Peyer's patch (tissue), 4 donors: Measurements from ENCODE around the gene KIAA1614. TPM values are rescaled to one million over a fixed set of nuclear protein-coding genes. Genes with fewer than 3 reads are reported as not detected.

Experiments
- DNase-seq, 3 donors: peaks; one replicate each; pipeline ENCODE4 v3.0.0-alpha.2; 2017 to 2019
- H3K27ac ChIP-seq, 4 donors: fragments of 200-600 bp; sonication (generic); one replicate each; pipeline ENCODE4 v1.5.1; 2016 to 2019
- H3K27me3 ChIP-seq, 2 donors: fragments of 200-600 bp; sonication (generic); one replicate each; pipeline ENCODE4 v1.5.1; 2019
- H3K36me3 ChIP-seq, 3 donors: fragments of 200-600 bp; sonication (generic); one replicate each; pipeline ENCODE4 v1.5.1; 2016 to 2019
- H3K4me1 ChIP-seq, 4 donors: fragments of 200-600 bp; sonication (generic); one replicate each; pipeline ENCODE4 v1.5.1; 2016 to 2019
- H3K4me3 ChIP-seq, 4 donors: fragments of 200-600 bp; sonication (generic); 1 replicate in 3 of 4; 2 replicates in 1 of 4; pipeline ENCODE4 v1.5.1; 2016 to 2019; ENCODE audit warnings: mild to moderate bottlenecking in 1 of 4
- H3K9me3 ChIP-seq, 4 donors: fragments of 200-600 bp; sonication (generic); one replicate each; pipeline ENCODE4 v1.5.1; 2016 to 2019; ENCODE audit warnings: mild to moderate bottlenecking in 1 of 4
- CTCF ChIP-seq, 6 experiments: fragments of 450-650 bp in 4 of 6; fragments of 200-600 bp in 2 of 6; sonication (generic) in 1 of 6; IDR thresholded peaks; one replicate each; pipeline ENCODE4 v1.5.1; 2017 to 2019; ENCODE audit warnings: antibody characterized with exemption in 6 of 6, mild to moderate bottlenecking in 3 of 6, moderate library complexity in 1 of 6
- POLR2A ChIP-seq, 2 donors: fragments of 450-650 bp; IDR thresholded peaks; one replicate each; pipeline ENCODE4 v1.5.1; 2017; ENCODE audit warnings: antibody characterized with exemption in 2 of 2, mild to moderate bottlenecking in 2 of 2, moderate library complexity in 2 of 2
- total RNA-seq, 4 donors: library from RNA; depleted of rRNA; stranded (reverse); fragments of >200 nt; gene quantifications; one replicate each; pipeline ENCODE4 v1.1.0, GENCODE V29; 2016

The KIAA1614 gene
- total RNA-seq, 4 donors from 2014 or later: 0.35 to 2.5 (median 1.7) TPM

GRCh38 chr1:180916771-180917170, 4.1 kb downstream of the KIAA1614 start:
- peaks cover 0 to 13% (median 5%) of the 10 kb centered on the region in 4 donors for H3K4me1 ChIP-seq
- H3K27me3 ChIP-seq: no peaks in the 10 kb centered on the region
- H3K36me3 ChIP-seq: no peaks in the 10 kb centered on the region
- peak in 1 of 3 donors; percentile 34 for DNase-seq
- no peak overlapping the region for H3K27ac ChIP-seq
- TF ChIP-seq CTCF (IDR thresholded peaks at IDR 0.05): no peak
- no peak for TF ChIP-seq POLR2A (IDR thresholded peaks at IDR 0.05)
- H3K4me3 ChIP-seq: no peak overlapping the region
- no peaks in the 10 kb centered on the region for H3K9me3 ChIP-seq

- TF ChIP-seq POLR2A (IDR thresholded peaks at IDR 0.05) (no peak), CTCF (IDR thresholded peaks at IDR 0.05) (no peak)
- Histone ChIP-seq H3K27ac (no peak overlapping the region), H3K36me3 (no peaks in the 10 kb centered on the region), H3K4me3 (no peak overlapping the region), H3K4me1 (peaks cover 0 to 6% (median 2%) of the 10 kb centered on the region in 4 donors), H3K9me3 (no peaks in the 10 kb centered on the region), H3K27me3 (no peaks in the 10 kb centered on the region)
- peak in 1 of 3 donors; percentile 25 for DNase-seq
These were observed 4.8 kb downstream of the KIAA1614 start for GRCh38 chr1:180917306-180918065.

GRCh38 chr1:180918519-180918918, 5.8 kb downstream of the KIAA1614 start:
- no peaks in the 10 kb centered on the region for H3K9me3 ChIP-seq
- H3K4me3 ChIP-seq: no peak overlapping the region
- H3K36me3 ChIP-seq: no peaks in the 10 kb centered on the region
- H3K27ac ChIP-seq: no peak overlapping the region
- no peaks in the 10 kb centered on the region for H3K27me3 ChIP-seq
- H3K4me1 ChIP-seq: no peaks in the 10 kb centered on the region
- DNase-seq: peak in 1 of 3 donors; percentile 22
- no peak for TF ChIP-seq POLR2A (IDR thresholded peaks at IDR 0.05)
- no peak for TF ChIP-seq CTCF (IDR thresholded peaks at IDR 0.05)

GRCh38 chr1:180919183-180919700, 6.5 kb downstream of the KIAA1614 start:
- no peak overlapping the region for H3K27ac ChIP-seq
- no peaks in the 10 kb centered on the region for H3K4me1 ChIP-seq
- H3K36me3 ChIP-seq: no peaks in the 10 kb centered on the region
- H3K27me3 ChIP-seq: no peaks in the 10 kb centered on the region
- TF ChIP-seq CTCF (IDR thresholded peaks at IDR 0.05) (no peak), POLR2A (IDR thresholded peaks at IDR 0.05) (no peak)
- no peaks in the 10 kb centered on the region for H3K9me3 ChIP-seq
- peak in 1 of 3 donors; percentile 31 for DNase-seq
- H3K4me3 ChIP-seq: no peak overlapping the region

- TF ChIP-seq POLR2A (IDR thresholded peaks at IDR 0.05) (no peak), CTCF (IDR thresholded peaks at IDR 0.05) (no peak)
- peaks cover 0 to 2% (median 0%) of the 10 kb centered on the region in 4 donors for H3K4me1 ChIP-seq
- no peaks in the 10 kb centered on the region for H3K36me3 ChIP-seq
- no peak overlapping the region for H3K27ac ChIP-seq
- H3K27me3 ChIP-seq: no peaks in the 10 kb centered on the region
- no peaks in the 10 kb centered on the region for H3K9me3 ChIP-seq
- no peak overlapping the region for H3K4me3 ChIP-seq
- no peak for DNase-seq
These were observed 7.5 kb downstream of the KIAA1614 start for GRCh38 chr1:180920193-180920592.
